ENCODE results near the gene USP34. TPM values are rescaled to one million over a fixed set of nuclear protein-coding genes. Genes with fewer than 3 reads are reported as not detected.
"Not testable (repeated sequence)": the region's sequence is repeated elsewhere in the genome, so short reads cannot be mapped to it uniquely, and the experiment has no call there.

USP34 gene
- total and polyA plus RNA-seq, 7 donors = 40.2 to 71.5 (median 54.0) TPM

- 0 to 2% (median 1%) methylated on average over 48 to 88 of the region's 94 CpGs for WGBS, 3 donors
- H3K9me3 ChIP-seq = no peaks in the 10 kb centered on the region
- intact Hi-C loops (cut with DNase I) = loop anchor here in 1 of 2 donors (5.0 to 10.0 kb wide), 2 partner anchors 67 to 586 kb away; partner anchors contain the start of genes REL and XPO1
- TF ChIP-seq, protein P1, sequence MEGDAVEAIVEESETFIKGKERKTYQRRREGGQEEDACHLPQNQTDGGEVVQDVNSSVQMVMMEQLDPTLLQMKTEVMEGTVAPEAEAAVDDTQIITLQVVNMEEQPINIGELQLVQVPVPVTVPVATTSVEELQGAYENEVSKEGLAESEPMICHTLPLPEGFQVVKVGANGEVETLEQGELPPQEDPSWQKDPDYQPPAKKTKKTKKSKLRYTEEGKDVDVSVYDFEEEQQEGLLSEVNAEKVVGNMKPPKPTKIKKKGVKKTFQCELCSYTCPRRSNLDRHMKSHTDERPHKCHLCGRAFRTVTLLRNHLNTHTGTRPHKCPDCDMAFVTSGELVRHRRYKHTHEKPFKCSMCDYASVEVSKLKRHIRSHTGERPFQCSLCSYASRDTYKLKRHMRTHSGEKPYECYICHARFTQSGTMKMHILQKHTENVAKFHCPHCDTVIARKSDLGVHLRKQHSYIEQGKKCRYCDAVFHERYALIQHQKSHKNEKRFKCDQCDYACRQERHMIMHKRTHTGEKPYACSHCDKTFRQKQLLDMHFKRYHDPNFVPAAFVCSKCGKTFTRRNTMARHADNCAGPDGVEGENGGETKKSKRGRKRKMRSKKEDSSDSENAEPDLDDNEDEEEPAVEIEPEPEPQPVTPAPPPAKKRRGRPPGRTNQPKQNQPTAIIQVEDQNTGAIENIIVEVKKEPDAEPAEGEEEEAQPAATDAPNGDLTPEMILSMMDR (IDR thresholded peaks at IDR 0.05) = peak; percentile 4
- no peaks in the 10 kb centered on the region for H3K27me3 ChIP-seq (ENCODE audit: insufficient read depth in 3 of 3, low read length in 2 of 3)
- peak overlapping the region; percentile 94 for H3K4me3 ChIP-seq
- DNase-seq (peak; percentile 92 to 94), ATAC-seq (peak; percentile 73 to 75 (median 74))
- peaks cover 0 to 18% of the 10 kb centered on the region in 2 donors for H3K36me3 ChIP-seq (ENCODE audit: insufficient read depth in 1 of 2, low read depth in 1 of 2)
- H3K27ac ChIP-seq = peak overlapping the region; percentile 99
- H3K4me1 ChIP-seq = peaks cover 32% of the 10 kb centered on the region
These were observed 550 bp downstream of the USP34 start for GRCh38 chr2:61470122-61470951.

DNA sequence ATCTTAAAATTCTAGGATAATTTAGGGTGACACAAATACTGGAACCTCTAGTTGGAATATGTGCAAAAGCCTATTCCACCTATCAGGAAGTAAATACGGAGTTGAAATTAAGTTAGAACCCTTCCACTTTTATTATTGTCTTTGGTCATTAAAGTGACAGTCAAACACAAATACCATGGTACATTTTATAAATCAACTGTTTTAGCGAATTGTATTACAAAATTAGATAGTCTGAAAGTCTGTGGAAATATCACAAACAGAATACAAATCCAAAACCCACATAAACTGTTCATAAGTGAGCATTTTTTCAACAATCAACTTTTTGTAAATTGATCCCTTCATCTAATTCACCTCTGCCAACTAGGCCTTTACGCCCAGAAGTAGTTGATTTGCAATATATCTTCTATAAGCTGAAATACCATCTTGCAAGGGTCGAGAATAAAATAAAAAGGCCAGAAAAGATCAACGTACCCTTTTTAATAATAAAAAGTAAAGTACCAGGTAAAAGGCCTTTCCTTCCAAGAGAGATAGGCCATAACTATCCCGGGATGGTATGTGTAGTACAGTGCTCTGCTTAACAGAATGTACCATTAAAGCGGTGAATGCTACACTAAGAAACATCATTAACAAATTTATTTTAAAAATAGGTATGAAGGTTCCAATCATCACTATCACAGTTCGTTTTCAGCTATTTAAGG, 1.3 kb downstream of the USP34 start:
- peaks cover 40% of the 10 kb centered on the region for H3K4me1 ChIP-seq
- H3K27ac ChIP-seq = peak overlapping the region; percentile 99
- TF ChIP-seq, protein P1 (IDR thresholded peaks at IDR 0.05) = no peak
- intact Hi-C loops (cut with DNase I) = loop anchor here (5.0 to 10.0 kb wide), 4 partner anchors 47 to 585 kb away; partner anchors contain the start of genes REL (in 1 of the 2) and XPO1 (in 1 of the 2)
- 5 to 9% (median 5%) methylated on average over 8 of the region's 8 CpGs for WGBS, 3 donors
- DNase-seq (no peak), ATAC-seq (no peak)
- H3K4me3 ChIP-seq = peak overlapping the region; percentile 94
- no peaks in the 10 kb centered on the region for H3K9me3 ChIP-seq
- no peaks in the 10 kb centered on the region for H3K27me3 ChIP-seq (ENCODE audit: insufficient read depth in 3 of 3, low read length in 2 of 3)
- H3K36me3 ChIP-seq (ENCODE audit: insufficient read depth in 1 of 2, low read depth in 1 of 2) = peaks cover 0 to 18% of the 10 kb centered on the region in 2 donors

DNA sequence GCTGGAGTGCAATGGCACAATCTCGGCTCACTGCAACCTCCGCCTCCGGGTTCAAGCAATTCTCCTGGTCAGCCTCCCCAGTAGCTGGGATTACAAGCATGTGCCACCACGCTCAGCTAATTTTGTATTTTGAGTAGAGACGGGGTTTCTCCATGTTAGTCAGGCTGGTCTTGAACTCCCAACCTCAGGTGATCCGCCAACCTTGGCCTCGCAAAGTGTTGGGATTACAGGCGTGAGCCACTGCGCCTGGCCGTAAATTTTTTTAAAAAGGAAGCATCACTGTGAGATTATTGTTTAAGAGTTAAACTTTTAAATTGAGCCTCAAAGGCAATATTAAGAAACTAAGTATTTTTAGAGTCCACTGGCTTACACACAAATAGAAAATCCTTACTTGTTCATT, 2.7 kb downstream of the USP34 start:
- DNase-seq; H3K27me3 ChIP-seq (ENCODE audit: insufficient read depth in 3 of 3, low read length in 2 of 3); H3K9me3 ChIP-seq; H3K27ac ChIP-seq; ATAC-seq: not testable (repeated sequence)
- 92 to 97% (median 92%) methylated on average over 10 of the region's 10 CpGs for WGBS, 3 donors
- peaks cover 0 to 18% of the 10 kb centered on the region in 2 donors for H3K36me3 ChIP-seq (ENCODE audit: insufficient read depth in 1 of 2, low read depth in 1 of 2)
- peak overlapping the region; percentile 94 for H3K4me3 ChIP-seq
- intact Hi-C loops (cut with DNase I) = loop anchor here (5.0 to 10.0 kb wide), 2 partner anchors 46 to 93 kb away; no protein-coding TSS in a partner anchor
- peaks cover 52% of the 10 kb centered on the region for H3K4me1 ChIP-seq

GRCh38 chr2:61465045-61465444, 5.8 kb downstream of the USP34 start:
- Histone ChIP-seq H3K27me3 (ENCODE audit: insufficient read depth in 3 of 3, low read length in 2 of 3) (no peaks in the 10 kb centered on the region), H3K27ac (peak overlapping the region; percentile 60), H3K36me3 (ENCODE audit: insufficient read depth in 1 of 2, low read depth in 1 of 2) (peaks cover 0 to 12% of the 10 kb centered on the region in 2 donors), H3K4me1 (peaks cover 55% of the 10 kb centered on the region), H3K9me3 (no peaks in the 10 kb centered on the region), H3K4me3 (no peak overlapping the region)
- DNase-seq = no peak
- no peak for ATAC-seq
- WGBS, 3 donors = 66 to 81% (median 71%) methylated on average over 3 of the region's 3 CpGs
- TF ChIP-seq, protein P1 (IDR thresholded peaks at IDR 0.05) = no peak
- intact Hi-C loops (cut with DNase I) = loop anchor here (5.0 to 10.0 kb wide), 2 partner anchors 43 to 90 kb away; no protein-coding TSS in a partner anchor

Data from psoas muscle (tissue), 8 donors.